ENCODE results near the gene ZNF552.
"Not testable (repeated sequence)": the region's sequence is repeated elsewhere in the genome, so short reads cannot be mapped to it uniquely, and the experiment has no call there.

The ZNF552 gene

GRCh38 chr19:57814505-57815246, at the start of gene ZNF552:
Gene ZNF552, minus strand, starts transcription at chr19:57814913. Its CDS starts 170 bp downstream, at chr19:57814743.
- peak; percentile 57 for DNase-seq (ENCODE audit: low read depth)

- DNase-seq (ENCODE audit: low read depth): not testable (repeated sequence)
Observed at GRCh38 chr19:57862351-57862750, 47.6 kb upstream of the ZNF552 start.

GRCh38 chr19:57854117-57854516, 39.4 kb upstream of the ZNF552 start:
- not testable (repeated sequence) for DNase-seq (ENCODE audit: low read depth)

- not testable (repeated sequence) for DNase-seq (ENCODE audit: low read depth)
Observed at GRCh38 chr19:57851812-57852603, 37.3 kb upstream of the ZNF552 start.

GRCh38 chr19:57850553-57851017, 35.9 kb upstream of the ZNF552 start:
- DNase-seq (ENCODE audit: low read depth): no peak

- peak; percentile 73 for DNase-seq (ENCODE audit: low read depth)
Observed at GRCh38 chr19:57849666-57850473, 35.2 kb upstream of the ZNF552 start, which contains the start of gene ZNF587. Gene ZNF587, plus strand, starts transcription at chr19:57849859. Its CDS starts 180 bp downstream, at chr19:57850039.

- DNase-seq (ENCODE audit: low read depth): not testable (repeated sequence)
Observed at GRCh38 chr19:57849162-57849665, 34.5 kb upstream of the ZNF552 start.

- DNase-seq (ENCODE audit: low read depth): not testable (repeated sequence)
Observed at GRCh38 chr19:57847164-57847563, 32.5 kb upstream of the ZNF552 start.

GRCh38 chr19:57841122-57841763, 26.5 kb upstream of the ZNF552 start:
- DNase-seq (ENCODE audit: low read depth): no peak

- DNase-seq (ENCODE audit: low read depth): not testable (repeated sequence)
Observed at GRCh38 chr19:57838622-57839191, 24.0 kb upstream of the ZNF552 start.

- not testable (repeated sequence) for DNase-seq (ENCODE audit: low read depth)
Observed at GRCh38 chr19:57836991-57837390, 22.3 kb upstream of the ZNF552 start.

GRCh38 chr19:57830071-57830602, 15.4 kb upstream of the ZNF552 start, which contains the start of gene ZNF587B:
Gene ZNF587B, plus strand, starts transcription at chr19:57830299. Its CDS starts 230 bp downstream, at chr19:57830529.
- no peak for DNase-seq (ENCODE audit: low read depth)

- no peak for DNase-seq (ENCODE audit: low read depth)
Observed at GRCh38 chr19:57829316-57829715, 14.6 kb upstream of the ZNF552 start.

- no peak for DNase-seq (ENCODE audit: low read depth)
Observed at GRCh38 chr19:57825511-57825910, 10.8 kb upstream of the ZNF552 start.

- not testable (repeated sequence) for DNase-seq (ENCODE audit: low read depth)
Observed at GRCh38 chr19:57823608-57824007, 8.9 kb upstream of the ZNF552 start.

- not testable (repeated sequence) for DNase-seq (ENCODE audit: low read depth)
Observed at GRCh38 chr19:57823155-57823554, 8.4 kb upstream of the ZNF552 start.

GRCh38 chr19:57821501-57821900, 6.8 kb upstream of the ZNF552 start:
- not testable (repeated sequence) for DNase-seq (ENCODE audit: low read depth)

- not testable (repeated sequence) for DNase-seq (ENCODE audit: low read depth)
Observed at GRCh38 chr19:57821095-57821494, 6.4 kb upstream of the ZNF552 start.

GRCh38 chr19:57820599-57820998, 5.9 kb upstream of the ZNF552 start:
- no peak for DNase-seq (ENCODE audit: low read depth)

GRCh38 chr19:57819475-57820148, 4.9 kb upstream of the ZNF552 start:
- peak; percentile 71 for DNase-seq (ENCODE audit: low read depth)

Measured in stimulated activated CD4-positive, alpha-beta T cell treated with anti-CD3 and anti-CD28 coated beads, Interleukin-2, amount 100 ng/mL, for 4 hours (primary cell).